GM18909 (cell line): Measurements from ENCODE around the gene GRIN3B.

Experiments
- ATAC-seq: cut with Tn5 transposase; IDR thresholded peaks from one replicate; pipeline ENCODE4 v1.9.1; 2021; ENCODE audit warnings: mild to moderate bottlenecking; ENCODE audit not compliant: unreplicated experiment, poor library complexity

Gene GRIN3B

DNA sequence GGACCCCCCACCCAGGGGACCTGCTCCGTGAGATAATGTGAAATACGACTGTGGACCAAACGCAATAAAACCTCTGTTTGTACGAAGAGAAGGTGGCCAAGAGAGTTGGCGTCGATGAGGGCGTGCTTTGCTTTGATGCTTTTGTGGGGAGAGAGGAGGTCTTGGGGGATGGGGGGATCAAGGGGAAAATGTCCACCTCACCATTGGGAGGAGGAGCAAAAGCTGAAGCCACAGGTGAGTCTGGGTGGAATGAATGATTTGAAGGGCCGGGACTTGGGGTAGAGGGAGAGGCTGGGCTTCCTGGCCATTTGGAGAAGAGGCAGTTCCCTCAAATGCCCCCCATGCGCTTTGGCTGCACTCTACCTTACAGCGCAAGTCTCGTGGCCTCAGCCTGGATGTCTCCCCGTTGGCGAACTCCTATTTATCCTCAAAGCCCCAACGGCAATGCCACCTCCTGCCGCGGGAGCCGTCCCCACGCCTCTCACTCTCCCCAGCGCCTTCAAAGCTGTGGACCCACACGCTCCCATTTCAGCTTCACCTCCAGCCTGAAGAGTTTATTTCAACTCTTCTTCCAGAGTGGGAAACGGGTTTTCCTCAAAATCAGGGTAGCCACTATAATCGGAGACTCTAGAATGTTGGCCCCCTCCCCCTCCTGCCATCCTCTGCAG lies 38.9 kb downstream of the GRIN3B start:
- no peak for ATAC-seq

DNA sequence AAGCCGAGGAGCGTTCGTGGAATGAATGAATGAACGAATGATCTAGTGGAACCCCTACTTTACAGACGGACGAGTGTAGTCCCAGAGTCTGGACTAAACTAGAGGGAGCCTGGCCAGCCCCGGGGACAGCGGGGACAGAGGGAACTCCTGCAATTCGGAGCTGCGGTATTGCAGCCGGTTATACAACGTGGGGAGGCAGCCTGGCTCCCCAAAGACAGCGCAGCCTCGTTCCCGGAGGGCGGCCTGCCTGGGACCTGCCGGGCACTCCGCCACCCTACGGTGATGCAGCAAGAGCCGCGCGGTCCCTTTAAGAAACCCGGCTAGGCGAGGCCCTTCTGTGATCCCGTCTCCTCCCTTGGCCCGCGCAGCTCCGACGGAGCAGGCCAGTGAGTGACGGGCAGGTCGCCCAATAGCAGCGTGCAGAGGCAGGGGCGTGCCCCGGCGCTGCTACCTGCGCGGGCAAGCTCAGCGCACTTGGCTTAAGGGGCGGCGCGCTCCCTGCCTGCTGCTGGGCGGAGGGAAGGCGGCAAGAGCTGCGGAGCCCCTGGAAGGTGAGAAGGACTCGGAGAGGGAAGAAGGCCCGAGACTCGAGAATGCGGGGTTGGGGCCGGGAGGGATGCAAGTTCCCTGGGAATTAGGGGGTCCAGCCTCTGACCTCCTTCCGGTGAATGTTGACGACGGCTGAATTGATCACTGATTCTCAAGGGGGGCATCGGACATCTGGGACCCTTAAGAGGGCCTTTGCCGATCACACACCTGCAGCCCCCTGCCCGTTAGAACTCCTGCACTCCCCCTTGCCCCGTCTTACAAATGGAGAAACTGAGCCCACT lies 39.6 kb downstream of the GRIN3B start, which contains the start of gene ABCA7:
Gene ABCA7 (plus strand): TSS at position 462 of the 830 bp plus-strand sequence. CDS start 1,255 bp downstream, outside the sequence.
- peak; percentile 76 for ATAC-seq

DNA sequence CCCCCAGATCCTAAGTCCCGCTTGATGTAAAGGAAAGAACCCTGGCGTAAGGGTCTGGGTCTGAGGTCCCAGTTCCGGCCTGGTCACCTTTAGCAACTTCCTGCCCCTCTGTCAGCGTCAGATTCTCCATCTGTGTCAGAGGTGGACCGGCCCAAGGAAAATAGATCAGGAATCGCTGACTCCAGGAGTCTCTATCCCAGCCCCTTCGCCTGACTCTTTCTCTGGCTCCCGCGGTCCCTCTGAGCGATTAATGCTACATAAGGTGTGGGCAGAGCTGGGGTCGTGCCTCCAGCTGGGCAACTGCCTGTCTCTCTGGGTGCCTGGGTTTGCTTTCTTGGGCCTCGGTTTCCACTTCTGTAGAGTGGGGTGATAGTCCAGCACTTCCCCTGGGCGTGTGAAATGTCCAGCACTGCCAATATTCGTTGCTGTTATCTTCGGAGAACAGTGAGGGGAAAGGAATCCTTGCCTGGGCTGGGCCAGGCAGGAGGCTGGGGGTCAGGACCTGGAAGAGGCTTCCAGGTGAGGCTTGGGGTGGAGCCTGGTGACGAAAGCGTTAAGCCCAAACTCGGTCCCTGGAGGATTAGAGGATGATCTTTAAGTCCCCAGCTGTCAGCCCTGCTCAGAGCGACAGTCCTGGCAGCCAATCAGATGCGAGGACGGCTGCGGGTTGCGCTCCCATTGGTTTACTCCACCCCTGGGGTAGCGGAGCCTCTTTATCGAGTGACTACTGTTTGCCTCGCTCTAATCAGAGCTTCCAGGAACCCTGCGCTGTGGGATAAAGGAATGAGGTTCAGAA lies 40.5 kb downstream of the GRIN3B start:
- peak; percentile 43 for ATAC-seq

DNA sequence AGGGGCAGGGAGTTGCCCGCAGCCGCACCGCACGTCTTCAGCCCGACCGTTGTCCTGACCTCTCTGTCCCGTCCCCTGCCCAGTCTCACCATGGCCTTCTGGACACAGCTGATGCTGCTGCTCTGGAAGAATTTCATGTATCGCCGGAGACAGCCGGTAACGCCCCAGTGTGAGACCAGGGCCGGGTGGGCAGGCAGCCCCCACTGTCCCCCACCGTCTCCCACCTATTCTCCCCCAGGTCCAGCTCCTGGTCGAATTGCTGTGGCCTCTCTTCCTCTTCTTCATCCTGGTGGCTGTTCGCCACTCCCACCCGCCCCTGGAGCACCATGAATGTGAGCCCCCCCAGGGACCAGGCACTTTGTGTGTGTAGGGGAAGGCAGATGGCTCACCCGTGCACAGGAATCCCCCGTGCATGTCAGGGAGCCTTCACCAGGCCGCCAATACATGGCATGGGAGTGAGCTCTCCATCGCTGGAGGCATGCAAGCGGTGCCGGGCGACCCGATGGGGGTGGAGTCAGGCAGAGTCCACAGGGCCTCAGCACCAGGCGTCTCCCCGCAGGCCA lies 41.1 kb downstream of the GRIN3B start:
- no peak for ATAC-seq

DNA sequence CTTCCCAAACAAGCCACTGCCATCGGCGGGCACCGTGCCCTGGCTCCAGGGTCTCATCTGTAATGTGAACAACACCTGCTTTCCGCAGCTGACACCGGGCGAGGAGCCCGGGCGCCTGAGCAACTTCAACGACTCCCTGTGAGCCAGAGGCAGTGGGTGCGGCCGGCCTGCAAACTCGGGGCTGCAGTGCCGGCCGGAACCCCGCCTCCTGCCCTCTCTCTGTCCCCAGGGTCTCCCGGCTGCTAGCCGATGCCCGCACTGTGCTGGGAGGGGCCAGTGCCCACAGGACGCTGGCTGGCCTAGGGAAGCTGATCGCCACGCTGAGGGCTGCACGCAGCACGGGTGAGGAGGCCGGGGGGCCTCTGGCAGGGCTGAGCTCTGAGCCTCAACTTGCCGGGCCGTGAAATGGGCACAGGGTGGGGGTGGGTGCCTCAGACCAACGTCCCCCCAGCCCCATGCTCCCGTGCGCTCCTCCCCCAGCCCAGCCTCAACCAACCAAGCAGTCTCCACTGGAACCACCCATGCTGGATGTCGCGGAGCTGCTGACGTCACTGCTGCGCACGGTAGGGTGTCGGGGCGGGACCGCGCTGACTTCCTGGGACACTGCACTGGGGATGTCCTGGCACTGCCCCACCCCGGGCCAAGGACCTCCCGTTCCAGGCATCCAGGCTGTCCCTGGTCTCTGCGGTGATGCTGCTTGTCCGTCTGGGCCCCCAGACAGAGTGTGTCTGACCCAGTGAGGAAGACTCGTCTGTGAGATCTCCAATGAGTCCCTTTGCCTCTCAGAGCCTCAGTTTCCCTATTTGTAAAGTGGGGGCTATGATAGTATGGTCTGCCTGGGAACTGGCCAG lies 41.8 kb downstream of the GRIN3B start:
- no peak for ATAC-seq

DNA sequence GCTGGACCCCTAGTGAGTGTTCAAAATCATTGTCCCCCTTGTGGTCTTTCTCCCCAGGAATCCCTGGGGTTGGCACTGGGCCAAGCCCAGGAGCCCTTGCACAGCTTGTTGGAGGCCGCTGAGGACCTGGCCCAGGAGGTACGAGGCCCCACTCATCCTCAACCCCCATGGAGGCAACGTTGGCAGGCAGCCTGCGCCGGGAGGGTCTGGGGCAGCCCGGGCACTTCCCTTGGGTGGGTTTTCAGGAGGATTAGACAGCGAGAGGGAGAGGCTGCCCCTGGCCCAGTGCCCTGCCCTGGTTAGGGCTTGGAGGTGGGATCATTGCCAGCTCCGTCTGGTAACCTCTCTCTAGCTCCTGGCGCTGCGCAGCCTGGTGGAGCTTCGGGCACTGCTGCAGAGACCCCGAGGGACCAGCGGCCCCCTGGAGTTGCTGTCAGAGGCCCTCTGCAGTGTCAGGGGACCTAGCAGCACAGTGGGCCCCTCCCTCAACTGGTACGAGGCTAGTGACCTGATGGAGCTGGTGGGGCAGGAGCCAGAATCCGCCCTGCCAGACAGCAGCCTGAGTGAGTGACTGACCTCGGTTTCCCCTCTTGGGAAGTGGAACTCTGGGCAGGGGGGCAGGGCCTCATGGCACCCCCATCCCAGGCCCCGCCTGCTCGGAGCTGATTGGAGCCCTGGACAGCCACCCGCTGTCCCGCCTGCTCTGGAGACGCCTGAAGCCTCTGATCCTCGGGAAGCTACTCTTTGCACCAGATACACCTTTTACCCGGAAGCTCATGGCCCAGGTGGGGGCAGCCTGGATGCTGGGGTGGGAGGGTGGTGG lies 42.7 kb downstream of the GRIN3B start:
- no peak for ATAC-seq

DNA sequence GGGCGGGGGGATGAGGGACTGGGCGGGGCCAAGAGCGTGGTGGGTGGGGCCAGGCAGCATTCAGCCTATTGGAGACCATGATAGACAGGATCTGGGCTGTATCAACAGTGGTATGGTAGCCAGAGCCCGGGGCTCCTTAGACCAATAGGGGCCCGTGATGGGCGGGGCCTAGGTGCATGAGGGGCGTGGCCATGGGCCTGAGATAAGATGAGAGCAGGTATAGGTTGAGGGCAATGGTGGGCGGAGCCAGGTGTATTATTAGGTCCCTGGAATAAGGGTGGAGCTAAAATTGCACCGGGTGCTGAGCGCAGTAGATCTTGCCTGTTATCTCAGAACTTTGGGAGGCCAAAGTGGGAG lies 45.0 kb downstream of the GRIN3B start:
- ATAC-seq, result no peak

DNA sequence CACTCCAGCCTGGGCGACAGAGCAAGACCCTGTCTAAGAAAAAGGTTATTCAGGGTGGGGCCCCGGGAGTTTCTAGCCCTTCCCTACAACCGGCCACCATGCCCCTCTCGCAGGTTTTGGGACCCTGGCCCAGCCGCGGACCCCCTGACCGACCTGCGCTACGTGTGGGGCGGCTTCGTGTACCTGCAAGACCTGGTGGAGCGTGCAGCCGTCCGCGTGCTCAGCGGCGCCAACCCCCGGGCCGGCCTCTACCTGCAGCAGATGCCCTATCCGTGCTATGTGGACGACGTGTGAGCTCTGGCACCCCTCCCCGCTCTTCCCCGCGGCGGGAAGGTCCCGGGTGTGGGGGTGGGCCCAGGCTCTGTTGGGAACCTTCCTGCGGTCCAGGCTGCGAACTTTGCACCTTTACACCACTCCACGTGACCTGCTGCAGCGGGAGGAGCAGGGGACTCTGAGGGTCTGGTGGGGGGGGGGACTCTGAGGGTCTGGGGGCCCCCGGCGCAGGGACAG lies 46.0 kb downstream of the GRIN3B start:
- no peak for ATAC-seq

DNA sequence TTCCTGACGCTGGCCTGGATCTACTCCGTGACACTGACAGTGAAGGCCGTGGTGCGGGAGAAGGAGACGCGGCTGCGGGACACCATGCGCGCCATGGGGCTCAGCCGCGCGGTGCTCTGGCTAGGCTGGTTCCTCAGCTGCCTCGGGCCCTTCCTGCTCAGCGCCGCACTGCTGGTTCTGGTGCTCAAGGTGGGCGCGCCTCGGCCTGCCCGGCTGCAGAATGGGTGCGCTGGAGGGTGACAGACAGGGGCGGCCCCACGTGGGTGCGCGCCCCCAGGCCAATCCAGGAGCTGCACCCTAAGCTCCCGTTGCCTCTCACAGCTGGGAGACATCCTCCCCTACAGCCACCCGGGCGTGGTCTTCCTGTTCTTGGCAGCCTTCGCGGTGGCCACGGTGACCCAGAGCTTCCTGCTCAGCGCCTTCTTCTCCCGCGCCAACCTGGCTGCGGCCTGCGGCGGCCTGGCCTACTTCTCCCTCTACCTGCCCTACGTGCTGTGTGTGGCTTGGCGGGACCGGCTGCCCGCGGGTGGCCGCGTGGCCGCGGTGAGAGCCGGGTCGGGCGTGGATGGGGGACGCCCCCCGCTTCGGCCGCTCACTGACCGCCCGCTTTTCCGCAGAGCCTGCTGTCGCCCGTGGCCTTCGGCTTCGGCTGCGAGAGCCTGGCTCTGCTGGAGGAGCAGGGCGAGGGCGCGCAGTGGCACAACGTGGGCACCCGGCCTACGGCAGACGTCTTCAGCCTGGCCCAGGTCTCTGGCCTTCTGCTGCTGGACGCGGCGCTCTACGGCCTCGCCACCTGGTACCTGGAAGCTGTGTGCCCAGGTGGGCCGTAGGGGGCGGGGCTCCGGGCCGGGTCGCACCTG lies 46.8 kb downstream of the GRIN3B start:
- no peak for ATAC-seq

DNA sequence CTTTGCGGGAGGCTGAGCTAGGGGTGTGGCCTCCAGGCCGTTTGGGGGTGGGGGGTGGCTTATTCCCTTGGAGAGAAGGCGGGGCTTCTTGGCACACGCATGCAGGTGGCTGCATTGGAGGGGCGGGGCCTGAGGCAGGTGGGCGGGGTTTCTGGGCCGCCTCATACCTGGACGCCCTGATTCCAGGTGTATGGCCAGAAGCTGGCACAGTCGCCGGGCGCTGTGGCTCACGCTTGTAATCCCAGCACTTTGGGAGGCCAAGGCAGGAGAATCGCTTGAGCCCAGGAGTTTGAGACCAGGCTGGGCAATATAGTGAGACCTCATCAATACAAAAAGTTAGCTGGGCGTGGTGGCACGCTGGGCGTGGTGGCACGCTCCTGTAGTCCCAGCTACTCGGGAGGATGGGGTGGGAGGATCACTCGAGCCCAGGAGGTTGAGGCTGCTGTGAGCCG lies 47.5 kb downstream of the GRIN3B start:
- ATAC-seq, result no peak

DNA sequence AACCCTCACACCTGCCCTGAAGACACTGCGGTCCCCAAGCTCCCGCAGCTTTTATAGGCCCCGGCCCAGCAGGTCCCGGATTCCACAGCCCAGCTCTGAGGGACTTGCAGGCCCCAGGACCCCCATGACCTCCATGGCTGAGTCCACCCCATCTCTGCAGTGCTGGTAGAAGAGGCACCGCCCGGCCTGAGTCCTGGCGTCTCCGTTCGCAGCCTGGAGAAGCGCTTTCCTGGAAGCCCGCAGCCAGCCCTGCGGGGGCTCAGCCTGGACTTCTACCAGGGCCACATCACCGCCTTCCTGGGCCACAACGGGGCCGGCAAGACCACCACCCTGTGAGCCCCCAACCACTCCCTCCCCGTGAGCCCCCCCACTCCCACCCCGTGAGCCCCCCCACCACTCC lies 48.9 kb downstream of the GRIN3B start:
- no peak for ATAC-seq

DNA sequence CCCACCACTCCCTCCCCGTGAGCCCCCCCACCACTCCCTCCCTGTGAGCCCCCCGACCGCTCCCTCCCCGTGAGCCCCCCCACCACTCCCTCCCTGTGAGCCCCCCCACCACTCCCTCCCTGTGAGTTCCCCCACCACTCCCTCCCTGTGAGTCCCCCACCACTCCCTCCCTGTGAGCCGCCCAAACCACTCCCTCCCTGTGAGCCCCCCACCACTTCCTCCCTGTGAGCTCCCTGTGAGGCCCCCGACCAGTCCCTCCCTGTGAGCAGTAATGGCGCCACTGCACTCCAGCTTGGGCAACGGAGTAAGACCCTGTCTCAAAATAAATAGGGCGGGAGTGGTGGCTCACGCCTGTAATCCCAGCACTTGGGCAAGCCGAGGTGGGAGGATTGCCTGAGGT lies 49.6 kb downstream of the GRIN3B start:
- no peak for ATAC-seq

DNA sequence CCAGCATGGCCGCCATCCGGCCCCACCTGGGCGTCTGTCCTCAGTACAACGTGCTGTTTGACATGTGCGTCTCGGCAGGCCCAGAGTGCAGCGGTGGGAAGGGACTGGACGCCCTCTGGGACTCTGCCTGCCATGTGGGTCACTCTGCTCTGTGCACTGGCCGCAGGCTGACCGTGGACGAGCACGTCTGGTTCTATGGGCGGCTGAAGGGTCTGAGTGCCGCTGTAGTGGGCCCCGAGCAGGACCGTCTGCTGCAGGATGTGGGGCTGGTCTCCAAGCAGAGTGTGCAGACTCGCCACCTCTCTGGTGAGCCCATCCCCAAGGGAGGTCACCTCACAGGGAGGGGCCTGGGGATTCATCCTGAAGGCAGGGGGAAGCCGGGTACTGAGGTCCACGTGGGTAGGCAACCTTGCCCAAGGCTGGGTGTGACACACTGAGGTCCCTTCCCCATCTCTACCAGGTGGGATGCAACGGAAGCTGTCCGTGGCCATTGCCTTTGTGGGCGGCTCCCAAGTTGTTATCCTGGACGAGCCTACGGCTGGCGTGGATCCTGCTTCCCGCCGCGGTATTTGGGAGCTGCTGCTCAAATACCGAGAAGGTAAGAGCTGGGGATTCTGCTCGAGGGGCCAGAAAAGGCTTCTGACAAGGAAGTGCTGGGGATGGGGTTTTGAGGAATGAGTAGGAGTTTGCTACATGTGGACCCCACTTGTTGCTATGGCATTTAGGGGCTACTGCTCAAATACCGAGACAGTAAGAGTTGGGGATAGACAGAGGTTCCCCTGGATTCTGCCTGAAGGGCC lies 51.0 kb downstream of the GRIN3B start:
- no peak for ATAC-seq

DNA sequence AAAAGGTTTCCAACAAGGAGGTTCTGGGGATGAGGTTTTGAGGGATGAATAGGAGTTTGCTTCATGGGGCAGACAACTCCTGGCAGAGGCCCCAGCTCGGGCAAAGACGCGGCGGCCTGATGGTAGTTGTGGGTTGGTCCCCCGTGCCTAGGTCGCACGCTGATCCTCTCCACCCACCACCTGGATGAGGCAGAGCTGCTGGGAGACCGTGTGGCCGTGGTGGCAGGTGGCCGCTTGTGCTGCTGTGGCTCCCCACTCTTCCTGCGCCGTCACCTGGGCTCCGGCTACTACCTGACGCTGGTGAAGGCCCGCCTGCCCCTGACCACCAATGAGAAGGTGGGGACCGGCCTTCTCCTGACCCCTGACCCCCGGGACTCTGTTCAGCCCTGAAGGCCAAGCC lies 51.6 kb downstream of the GRIN3B start:
- no peak for ATAC-seq

DNA sequence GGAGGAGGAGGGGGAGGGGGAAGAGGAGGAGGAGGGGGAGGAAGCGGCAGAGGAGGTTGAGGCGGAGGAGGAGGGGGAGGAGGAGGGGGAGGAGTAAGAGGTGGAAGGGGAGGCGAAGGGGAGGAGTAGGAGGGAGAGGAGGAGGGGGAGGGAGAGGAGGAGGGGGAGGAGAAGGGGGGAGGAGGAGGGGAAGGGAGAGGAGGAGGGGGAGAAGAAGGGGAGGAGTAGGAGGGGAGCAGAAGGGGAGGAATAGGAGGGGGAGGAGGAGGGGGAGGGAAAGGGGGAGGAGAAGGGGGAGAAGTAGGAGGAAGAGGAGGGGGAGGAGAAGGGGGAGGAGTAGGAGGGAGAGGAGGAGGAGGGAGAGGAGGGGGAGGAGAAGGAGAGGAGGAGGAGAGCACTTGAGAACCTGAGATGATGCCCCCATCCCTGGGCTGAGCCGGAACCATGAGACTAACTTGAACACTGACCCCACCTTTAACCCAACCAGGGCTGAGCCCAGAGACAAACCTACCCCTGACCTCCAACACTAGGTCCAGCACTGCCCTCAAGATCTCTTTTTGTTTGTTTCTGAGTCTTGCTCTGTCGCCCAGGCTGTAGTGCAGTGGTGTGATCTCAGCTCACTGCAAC lies 52.2 kb downstream of the GRIN3B start:
- ATAC-seq, result no peak
